Measurements from ENCODE around the gene PSMB10. TPM values are rescaled to one million over a fixed set of nuclear protein-coding genes. Genes with fewer than 3 reads are reported as not detected.

PSMB10 gene
- total and polyA plus RNA-seq, 10 donors: 80.3 to 236 (median 141) TPM

DNA sequence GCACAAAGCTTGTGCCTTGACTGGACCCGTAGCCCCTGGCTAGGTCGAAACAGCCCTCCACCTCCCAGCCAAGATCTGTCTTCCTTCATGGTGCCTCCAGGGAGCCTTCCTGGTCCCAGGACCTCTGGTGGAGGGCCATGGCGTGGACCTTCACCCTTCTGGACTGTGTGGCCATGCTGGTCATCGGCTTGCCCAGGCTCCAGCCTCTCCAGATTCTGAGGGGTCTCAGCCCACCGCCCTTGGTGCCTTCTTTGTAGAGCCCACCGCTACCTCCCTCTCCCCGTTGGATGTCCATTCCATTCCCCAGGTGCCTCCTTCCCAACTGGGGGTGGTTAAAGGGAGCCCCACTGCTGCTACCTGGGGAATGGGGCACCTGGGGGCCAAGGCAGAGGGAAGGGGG is 8.5 kb downstream of the PSMB10 start:
- no peaks in the 10 kb centered on the region for H3K9me3 ChIP-seq
- TF ChIP-seq POLR2AphosphoS5 (IDR thresholded peaks at IDR 0.05): no peak
- no peak for TF ChIP-seq POLR2A (IDR thresholded peaks at IDR 0.05)
- no peaks in the 10 kb centered on the region for H3K27me3 ChIP-seq (replicated peaks in 1 of 7)
- 84 to 90% (median 87%) methylated on average over 5 to 7 of the region's 7 CpGs for WGBS, 5 donors
- peak; percentile 72 for DNase-seq
- peaks cover 8 to 54% (median 26%) of the 10 kb centered on the region in 6 donors for H3K4me1 ChIP-seq
- peaks cover 0 to 96% (median 46%) of the 10 kb centered on the region in 6 donors for H3K36me3 ChIP-seq
- H3K27ac ChIP-seq: peak overlapping the region in 1 of 8 donors; percentile 27
- intact Hi-C loops (cut with DNase I; ENCODE audit: low total_unique reads): loop anchor here (10.0 kb wide), 1 partner anchor 253 kb away; no protein-coding TSS in a partner anchor
- no peak overlapping the region for H3K4me3 ChIP-seq

DNA sequence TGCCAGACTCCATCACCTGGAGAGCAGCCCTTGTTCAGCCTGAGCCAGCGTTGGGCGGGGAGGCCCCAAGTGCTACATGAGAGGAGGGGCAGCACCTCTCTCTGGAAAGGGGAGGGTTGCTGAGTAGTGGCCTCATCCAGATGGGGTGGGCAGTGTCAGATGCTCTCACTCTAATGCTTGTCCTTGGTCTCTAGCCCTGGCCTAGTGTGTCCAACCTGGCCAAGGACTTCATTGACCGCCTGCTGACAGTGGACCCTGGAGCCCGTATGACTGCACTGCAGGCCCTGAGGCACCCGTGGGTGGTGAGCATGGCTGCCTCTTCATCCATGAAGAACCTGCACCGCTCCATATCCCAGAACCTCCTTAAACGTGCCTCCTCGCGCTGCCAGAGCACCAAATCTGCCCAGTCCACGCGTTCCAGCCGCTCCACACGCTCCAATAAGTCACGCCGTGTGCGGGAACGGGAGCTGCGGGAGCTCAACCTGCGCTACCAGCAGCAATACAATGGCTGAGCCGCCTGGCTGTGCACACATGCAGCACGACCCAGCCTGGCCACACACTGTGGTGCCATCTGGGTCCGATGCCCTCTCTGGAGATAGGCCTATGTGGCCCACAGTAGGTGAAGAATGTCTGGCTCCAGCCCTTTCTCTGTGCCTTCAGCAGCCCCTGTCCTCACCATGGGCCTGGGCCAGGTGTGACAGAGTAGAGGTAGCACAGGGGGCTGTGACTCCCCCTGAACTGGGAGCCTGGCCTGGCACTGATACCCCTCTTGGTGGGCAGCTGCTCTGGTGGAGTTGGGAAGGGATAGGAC is 9.3 kb downstream of the PSMB10 start:
- peak overlapping the region in 3 of 8 donors; percentile 42 to 72 (median 59) for H3K27ac ChIP-seq
- no peak for DNase-seq

DNA sequence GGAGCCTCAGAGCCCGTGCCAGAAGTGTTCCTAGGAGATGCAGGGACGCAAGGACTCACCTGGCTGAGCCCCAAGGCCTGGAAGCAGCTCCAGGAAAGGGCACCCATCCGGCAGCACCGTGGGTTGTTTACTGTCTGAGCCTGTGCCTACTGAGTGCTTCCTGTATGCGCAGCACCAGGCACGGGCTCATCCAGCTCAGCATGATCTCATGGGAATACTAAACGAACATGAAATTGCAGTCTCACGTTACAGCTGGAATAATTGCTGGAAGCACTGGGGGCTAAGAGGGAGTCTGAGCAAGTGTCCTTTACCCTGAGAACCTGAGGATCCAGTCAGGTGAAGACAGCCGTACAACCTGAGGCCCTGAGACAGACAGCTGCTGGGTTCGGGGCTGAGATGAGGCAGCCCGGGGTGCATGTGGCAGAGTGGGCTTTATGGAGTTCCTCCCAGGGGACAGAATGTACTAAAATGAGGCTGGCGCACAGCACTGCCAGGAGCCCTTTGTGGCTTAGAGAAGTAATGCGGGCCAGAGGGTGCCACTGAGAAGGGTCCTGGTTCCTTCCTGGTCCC is 10.4 kb downstream of the PSMB10 start:
- peaks cover 0 to 96% (median 32%) of the 10 kb centered on the region in 6 donors for H3K36me3 ChIP-seq
- intact Hi-C loops (cut with DNase I; ENCODE audit: low total_unique reads): loop anchor here (10.0 kb wide), 1 partner anchor 251 kb away; no protein-coding TSS in a partner anchor
- H3K4me3 ChIP-seq: no peak overlapping the region
- no peaks in the 10 kb centered on the region for H3K9me3 ChIP-seq
- H3K27me3 ChIP-seq (replicated peaks in 1 of 7): no peaks in the 10 kb centered on the region
- DNase-seq: peak; percentile 77
- H3K27ac ChIP-seq: peak overlapping the region in 5 of 8 donors; percentile 32 to 72 (median 44)
- TF ChIP-seq POLR2AphosphoS5 (IDR thresholded peaks at IDR 0.05) (peak in 1 of 3 donors; percentile 42), POLR2A (IDR thresholded peaks at IDR 0.05) (no peak)
- 46 to 67% (median 65%) methylated on average over 10 to 13 of the region's 13 CpGs for WGBS, 5 donors
- peaks cover 8 to 54% (median 26%) of the 10 kb centered on the region in 6 donors for H3K4me1 ChIP-seq

More for the DNA sequence above, 9.3 kb downstream of the PSMB10 start:
- WGBS, 5 donors: 93 to 96% (median 93%) methylated on average over 19 to 22 of the region's 22 CpGs
- Histone ChIP-seq H3K9me3 (no peaks in the 10 kb centered on the region), H3K4me1 (peaks cover 8 to 54% (median 26%) of the 10 kb centered on the region in 6 donors), H3K36me3 (peaks cover 0 to 96% (median 41%) of the 10 kb centered on the region in 6 donors), H3K4me3 (no peak overlapping the region), H3K27me3 (replicated peaks in 1 of 7) (no peaks in the 10 kb centered on the region)
- intact Hi-C loops (cut with DNase I; ENCODE audit: low total_unique reads): loop anchor here (10.0 kb wide), 1 partner anchor 253 kb away; no protein-coding TSS in a partner anchor
- TF ChIP-seq POLR2AphosphoS5 (IDR thresholded peaks at IDR 0.05) (peak in 2 of 3 donors; percentile 48 to 69), POLR2A (IDR thresholded peaks at IDR 0.05) (no peak)

DNA sequence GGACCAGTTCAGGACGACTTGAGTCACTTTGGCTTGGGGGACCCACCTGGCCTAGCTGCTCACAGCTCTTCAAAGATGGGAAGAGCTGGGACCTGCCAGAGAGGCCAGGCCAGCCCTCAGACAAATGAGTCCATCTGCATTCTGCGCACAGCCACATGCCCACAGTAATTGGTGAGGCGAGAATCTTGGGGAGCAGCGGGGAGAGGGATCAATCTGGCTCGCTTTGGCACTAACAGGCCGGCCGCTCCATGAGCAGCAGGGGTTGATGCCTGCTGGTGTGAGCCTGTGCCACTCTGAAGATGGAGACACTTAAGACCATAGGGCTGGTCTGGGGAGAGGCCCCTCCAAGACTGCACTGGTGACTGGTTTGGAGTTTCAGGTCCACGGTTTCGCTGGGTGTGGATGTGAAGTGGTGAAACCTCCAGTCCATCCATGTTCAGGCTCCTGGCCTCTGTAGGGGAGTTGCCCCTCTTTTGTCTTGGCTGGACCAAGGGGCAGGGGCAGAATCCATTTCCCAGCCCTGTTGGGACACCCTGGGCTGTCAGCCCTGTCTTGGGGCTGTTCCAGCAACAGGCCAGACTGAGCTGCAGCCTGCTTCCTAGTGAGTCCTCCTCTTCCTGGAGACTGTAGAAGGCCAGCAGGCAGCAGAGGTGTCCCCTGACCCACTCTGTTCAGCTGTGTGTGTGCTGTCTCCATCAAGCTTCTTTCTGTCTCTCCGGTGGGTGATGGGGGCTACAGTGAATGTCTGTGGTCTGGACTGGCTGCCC is 12.3 kb downstream of the PSMB10 start:
- TF ChIP-seq, protein P1, sequence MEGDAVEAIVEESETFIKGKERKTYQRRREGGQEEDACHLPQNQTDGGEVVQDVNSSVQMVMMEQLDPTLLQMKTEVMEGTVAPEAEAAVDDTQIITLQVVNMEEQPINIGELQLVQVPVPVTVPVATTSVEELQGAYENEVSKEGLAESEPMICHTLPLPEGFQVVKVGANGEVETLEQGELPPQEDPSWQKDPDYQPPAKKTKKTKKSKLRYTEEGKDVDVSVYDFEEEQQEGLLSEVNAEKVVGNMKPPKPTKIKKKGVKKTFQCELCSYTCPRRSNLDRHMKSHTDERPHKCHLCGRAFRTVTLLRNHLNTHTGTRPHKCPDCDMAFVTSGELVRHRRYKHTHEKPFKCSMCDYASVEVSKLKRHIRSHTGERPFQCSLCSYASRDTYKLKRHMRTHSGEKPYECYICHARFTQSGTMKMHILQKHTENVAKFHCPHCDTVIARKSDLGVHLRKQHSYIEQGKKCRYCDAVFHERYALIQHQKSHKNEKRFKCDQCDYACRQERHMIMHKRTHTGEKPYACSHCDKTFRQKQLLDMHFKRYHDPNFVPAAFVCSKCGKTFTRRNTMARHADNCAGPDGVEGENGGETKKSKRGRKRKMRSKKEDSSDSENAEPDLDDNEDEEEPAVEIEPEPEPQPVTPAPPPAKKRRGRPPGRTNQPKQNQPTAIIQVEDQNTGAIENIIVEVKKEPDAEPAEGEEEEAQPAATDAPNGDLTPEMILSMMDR (IDR thresholded peaks at IDR 0.05 in 8 of 11, conservative IDR thresholded peaks at IDR 0.05 in 3 of 11): no peak
- no peak for TF ChIP-seq POLR2AphosphoS5 (IDR thresholded peaks at IDR 0.05)
- TF ChIP-seq POLR2A (IDR thresholded peaks at IDR 0.05): no peak
- peaks cover 0 to 94% (median 20%) of the 10 kb centered on the region in 6 donors for H3K36me3 ChIP-seq
- H3K27ac ChIP-seq: no peak overlapping the region
- no peaks in the 10 kb centered on the region for H3K27me3 ChIP-seq (replicated peaks in 1 of 7)
- DNase-seq: no peak
- peaks cover 8 to 60% (median 28%) of the 10 kb centered on the region in 6 donors for H3K4me1 ChIP-seq
- no peaks in the 10 kb centered on the region for H3K9me3 ChIP-seq
- WGBS, 5 donors: 87 to 98% (median 96%) methylated on average over 8 to 10 of the region's 10 CpGs
- intact Hi-C loops (cut with DNase I; ENCODE audit: low total_unique reads): loop anchor here (10.0 kb wide), 1 partner anchor 250 kb away; no protein-coding TSS in a partner anchor
- H3K4me3 ChIP-seq: no peak overlapping the region
